IPS-NIHi7 (cell line): ENCODE measurements around the gene PLPP1.
A peak's percentile ranks its signal among the peaks of the same experiment; 100 is the strongest.
"Not testable (repeated sequence)": the region's sequence is repeated elsewhere in the genome, so short reads cannot be mapped to it uniquely, and the experiment has no call there.

ENCODE experiments used
- DNase-seq: peaks from one replicate; pipeline ENCODE4 v3.0.0; 2012; ENCODE audit warnings: mixed read lengths; ENCODE audit errors: extremely low spot score

PLPP1 gene

GRCh38 chr5:55503917-55504316 is 30.8 kb downstream of the PLPP1 start:
- not testable (repeated sequence) for DNase-seq

- DNase-seq: no peak
These were observed 32.0 kb downstream of the PLPP1 start for GRCh38 chr5:55502759-55503158.

- no peak for DNase-seq
These were observed 36.3 kb downstream of the PLPP1 start for GRCh38 chr5:55498457-55498856.

- peak; percentile 20 for DNase-seq
These were observed 37.1 kb downstream of the PLPP1 start for GRCh38 chr5:55497712-55498111.

- DNase-seq: no peak
These were observed 39.5 kb downstream of the PLPP1 start for GRCh38 chr5:55495216-55495615.

GRCh38 chr5:55492449-55492848 is 42.3 kb downstream of the PLPP1 start:
- DNase-seq: peak; percentile 17

GRCh38 chr5:55485073-55485472 is 49.7 kb downstream of the PLPP1 start:
- DNase-seq: peak; percentile 21

- peak; percentile 73 for DNase-seq
These were observed 50.2 kb downstream of the PLPP1 start for GRCh38 chr5:55484531-55484930.

GRCh38 chr5:55483885-55484284 is 50.9 kb downstream of the PLPP1 start:
- DNase-seq: peak; percentile 10

GRCh38 chr5:55481293-55481855 is 53.4 kb downstream of the PLPP1 start:
- no peak for DNase-seq

GRCh38 chr5:55480781-55481180 is 54.0 kb downstream of the PLPP1 start:
- no peak for DNase-seq

GRCh38 chr5:55472642-55473041 is 62.1 kb downstream of the PLPP1 start:
- DNase-seq: no peak

- no peak for DNase-seq
These were observed 63.3 kb downstream of the PLPP1 start for GRCh38 chr5:55471468-55471867.

- no peak for DNase-seq
These were observed 64.5 kb downstream of the PLPP1 start for GRCh38 chr5:55470282-55470681.

GRCh38 chr5:55469839-55470238 is 64.9 kb downstream of the PLPP1 start:
- DNase-seq: no peak

- DNase-seq: no peak
These were observed 66.8 kb downstream of the PLPP1 start for GRCh38 chr5:55467862-55468551.

GRCh38 chr5:55463613-55464012 is 71.2 kb downstream of the PLPP1 start:
- no peak for DNase-seq

- no peak for DNase-seq
These were observed 75.2 kb downstream of the PLPP1 start for GRCh38 chr5:55459572-55459971.

- no peak for DNase-seq
These were observed 78.4 kb downstream of the PLPP1 start for GRCh38 chr5:55456216-55456895.

- no peak for DNase-seq
These were observed 80.5 kb downstream of the PLPP1 start for GRCh38 chr5:55454282-55454681.

GRCh38 chr5:55453211-55453610 is 81.6 kb downstream of the PLPP1 start:
- no peak for DNase-seq

- DNase-seq: no peak
These were observed 82.8 kb downstream of the PLPP1 start for GRCh38 chr5:55451976-55452375.
